Thoracic aorta (tissue), 2 donors: ENCODE data around the gene FAM107B. TPM values are rescaled to one million over a fixed set of nuclear protein-coding genes. Genes with fewer than 3 reads are reported as not detected.

Experiments
- ATAC-seq: fragments of 150-250 bp; one replicate; pipeline ENCODE4 v1.8.0; 2017; ENCODE audit warnings: low read depth; ENCODE audit not compliant: insufficient number of reproducible peaks, low FRiP score
- DNase-seq: peaks from one replicate; pipeline ENCODE4 v3.0.0-alpha.2; 2020; ENCODE audit warnings: low spot score
- H3K27ac ChIP-seq, 2 donors: fragments of 200-600 bp; sonication (generic); 1 replicate in 1 of 2; 2 replicates in 1 of 2; pipeline ENCODE4 v1.5.1; 2016; ENCODE audit warnings: mild to moderate bottlenecking in 2 of 2, moderate library complexity in 2 of 2
- H3K27me3 ChIP-seq: fragments of 200-600 bp; sonication (generic); replicated peaks from 2 replicates; pipeline ENCODE4 v1.6.0; 2016; ENCODE audit warnings: mild to moderate bottlenecking; ENCODE audit not compliant: insufficient read depth
- H3K36me3 ChIP-seq: fragments of 200-600 bp; sonication (generic); one replicate; pipeline ENCODE4 v1.5.1; 2016
- H3K4me1 ChIP-seq, 2 donors: fragments of 200-600 bp; sonication (generic); 1 replicate in 1 of 2; 2 replicates in 1 of 2; pipeline versions ENCODE4 v1.5.1 to v1.6.0; 2016; ENCODE audit warnings: low read depth in 2 of 2, mild to moderate bottlenecking in 1 of 2; ENCODE audit not compliant: control insufficient read depth in 1 of 2
- H3K4me3 ChIP-seq: fragments of 200-600 bp; sonication (generic); 2 replicates; pipeline ENCODE4 v1.5.1; 2016; ENCODE audit warnings: mild to moderate bottlenecking
- H3K9me3 ChIP-seq: fragments of 200-600 bp; sonication (generic); 2 replicates; pipeline ENCODE4 v1.5.1; 2016
- CTCF ChIP-seq: fragments of 200-600 bp; sonication (generic); IDR thresholded peaks from one replicate; pipeline ENCODE4 v1.5.1; 2019; ENCODE audit warnings: antibody characterized with exemption
- total RNA-seq, 2 donors: library from RNA; depleted of rRNA; stranded (reverse); fragments of >200 nt; gene quantifications; one replicate each; pipeline versions ENCODE4 v1.1.0 to v1.2.3, GENCODE V29; 2016

FAM107B gene
- 10 to 100 TPM; 33.6 to 50.6 TPM for total RNA-seq

GRCh38 chr10:14774797-14775196 is at the start of gene FAM107B:
TSS of gene FAM107B (minus strand) at chr10:14774897. CDS start at chr10:14774663, 234 bp downstream.
- Histone ChIP-seq H3K4me3 (no peak within 1 kb of the TSS), H3K36me3 (no peaks in the 10 kb centered on the region), H3K27ac (no peak within 1 kb of the TSS), H3K27me3 (no peaks in the 10 kb centered on the region), H3K4me1 (peaks cover 6 to 14% of the 10 kb centered on the region in 2 donors), H3K9me3 (no peaks in the 10 kb centered on the region)
- TF ChIP-seq CTCF = no peak
- DNase-seq (no peak), ATAC-seq (no peak)

- Histone ChIP-seq H3K9me3 (no peaks in the 10 kb centered on the region), H3K27ac (no peak overlapping the region), H3K27me3 (no peaks in the 10 kb centered on the region), H3K4me1 (peaks cover 0 to 14% of the 10 kb centered on the region in 2 donors), H3K4me3 (no peak overlapping the region), H3K36me3 (no peaks in the 10 kb centered on the region)
- DNase-seq = no peak
- no peak for ATAC-seq
- no peak for TF ChIP-seq CTCF
Measured at GRCh38 chr10:14823966-14824365, 49.3 kb upstream of the FAM107B start.

GRCh38 chr10:14822879-14823755 is 48.4 kb upstream of the FAM107B start:
- peak; percentile 47 for TF ChIP-seq CTCF
- H3K36me3 ChIP-seq = no peaks in the 10 kb centered on the region
- DNase-seq = no peak
- no peaks in the 10 kb centered on the region for H3K9me3 ChIP-seq
- H3K27me3 ChIP-seq = no peaks in the 10 kb centered on the region
- ATAC-seq = no peak
- no peak overlapping the region for H3K27ac ChIP-seq
- peaks cover 0 to 14% of the 10 kb centered on the region in 2 donors for H3K4me1 ChIP-seq
- no peak overlapping the region for H3K4me3 ChIP-seq

GRCh38 chr10:14821635-14822375 is 47.1 kb upstream of the FAM107B start:
- no peak for TF ChIP-seq CTCF
- ATAC-seq = no peak
- peaks cover 0 to 14% of the 10 kb centered on the region in 2 donors for H3K4me1 ChIP-seq
- no peaks in the 10 kb centered on the region for H3K36me3 ChIP-seq
- H3K27me3 ChIP-seq = no peaks in the 10 kb centered on the region
- H3K9me3 ChIP-seq = no peaks in the 10 kb centered on the region
- no peak overlapping the region for H3K4me3 ChIP-seq
- DNase-seq = no peak
- no peak overlapping the region for H3K27ac ChIP-seq

- no peak overlapping the region for H3K27ac ChIP-seq
- ATAC-seq = no peak
- no peak for TF ChIP-seq CTCF
- no peak overlapping the region for H3K4me3 ChIP-seq
- H3K27me3 ChIP-seq = no peaks in the 10 kb centered on the region
- H3K9me3 ChIP-seq = no peaks in the 10 kb centered on the region
- no peaks in the 10 kb centered on the region for H3K36me3 ChIP-seq
- no peak for DNase-seq
- H3K4me1 ChIP-seq = peaks cover 0 to 14% of the 10 kb centered on the region in 2 donors
Measured at GRCh38 chr10:14820775-14821154, 46.1 kb upstream of the FAM107B start.
